CD4-positive, alpha-beta T cell (primary cell): ENCODE data around the gene CMIP. TPM values are rescaled to one million over a fixed set of nuclear protein-coding genes. Genes with fewer than 3 reads are reported as not detected.

Experiments
- ATAC-seq: fragments of 200-7000 bp; cut with Tn5 transposase; one replicate; pipeline ENCODE4 v1.10.0; 2022; ENCODE audit warnings: mild to moderate bottlenecking; ENCODE audit not compliant: poor library complexity
- CTCF ChIA-PET: fragments of 350-600 bp; sonication (Branson Sonifier 250); formaldehyde crosslinking; loops from one replicate; lab custom pipeline; 2021; ENCODE audit warnings: antibody characterized with exemption, inconsistent platforms; lab: Charles Lee
- POLR2A ChIA-PET: fragments of 350-600 bp; sonication (Branson Sonifier 250); formaldehyde crosslinking; loops from one replicate; lab custom pipeline; 2021; ENCODE audit warnings: antibody characterized with exemption, inconsistent platforms; lab: Charles Lee
- DNase-seq, 14 experiments: peaks; one replicate each; pipeline ENCODE4 v3.0.0-alpha.2; 2013 to 2020; ENCODE audit warnings: mixed read lengths in 2 of 14
- H3K27ac ChIP-seq, 2 donors: one replicate each; pipeline versions ENCODE4 v1.5.1 to v1.7.0; 2013; ENCODE audit warnings: low read length in 2 of 2, low read depth in 1 of 2, mild to moderate bottlenecking in 1 of 2
- H3K27me3 ChIP-seq, 2 experiments: 1 replicate in 1 of 2; 2 replicates in 1 of 2; pipeline versions ENCODE4 v1.6.1 to v1.7.0; 2013; ENCODE audit warnings: low read length in 2 of 2, control low read depth in 1 of 2, mild to moderate bottlenecking in 1 of 2, moderate library complexity in 1 of 2; ENCODE audit not compliant: insufficient read depth in 2 of 2, control insufficient read depth in 1 of 2
- H3K36me3 ChIP-seq: one replicate; pipeline ENCODE4 v1.6.1; 2013; ENCODE audit warnings: low read length, control low read depth; ENCODE audit not compliant: insufficient read depth
- H3K4me1 ChIP-seq: one replicate; pipeline ENCODE4 v1.6.1; 2013; ENCODE audit warnings: low read length, control low read depth; ENCODE audit not compliant: insufficient read depth
- H3K4me3 ChIP-seq: one replicate; pipeline ENCODE4 v1.5.1; 2013; ENCODE audit warnings: mild to moderate bottlenecking, low read length, moderate library complexity
- H3K9me3 ChIP-seq, 2 experiments: 1 replicate in 1 of 2; 2 replicates in 1 of 2; pipeline versions ENCODE4 v1.6.1 to v1.7.0; 2013; ENCODE audit warnings: low read length in 2 of 2, mild to moderate bottlenecking in 2 of 2, control low read depth in 1 of 2, moderate library complexity in 1 of 2; ENCODE audit not compliant: control insufficient read depth in 1 of 2, insufficient read depth in 1 of 2
- H3K27ac Mint-ChIP-seq: one replicate; pipeline ENCODE4 v1.8.0; 2020; ENCODE audit warnings: mixed read lengths
- H3K27me3 Mint-ChIP-seq: one replicate; pipeline ENCODE4 v1.8.0; 2021; ENCODE audit warnings: mixed read lengths
- H3K36me3 Mint-ChIP-seq: one replicate; pipeline ENCODE4 v1.8.0; 2021; ENCODE audit warnings: low read depth, mixed read lengths
- H3K4me1 Mint-ChIP-seq: one replicate; pipeline ENCODE4 v1.8.0; 2021; ENCODE audit warnings: low read depth, mixed read lengths
- H3K4me3 Mint-ChIP-seq: one replicate; pipeline ENCODE4 v1.8.0; 2020; ENCODE audit warnings: mild to moderate bottlenecking, mixed read lengths
- H3K9me3 Mint-ChIP-seq: one replicate; pipeline ENCODE4 v1.8.0; 2020; ENCODE audit warnings: mixed read lengths
- CTCF ChIP-seq: fragments of 200-600 bp; IDR thresholded peaks from one replicate; pipeline ENCODE4 v1.8.0; 2022; ENCODE audit warnings: antibody characterized with exemption, mild to moderate bottlenecking
- intact Hi-C, 2 experiments: fragments of 100-400 bp; cut with DNase I in 1 of 2; cut with micrococcal nuclease in 1 of 2; formaldehyde crosslinking; loops; one replicate each; pipeline versions ENCODE4 v1.15.1 to v1.9.0; 2023 to 2025; cut with DNase I, micrococcal nuclease
- total RNA-seq, 174 experiments: library from RNA in 2 of 174; stranded (reverse) in 2 of 174; gene quantifications; one replicate each; pipeline ENCODE4 v1.2.3 and lab custom pipeline; 2021 to 2026

CMIP gene
- total RNA-seq, 2 experiments from 2014 or later = 33.5 to 35.3 TPM

GRCh38 chr16:81620796-81621195, 176.2 kb downstream of the CMIP start:
- Mint-ChIP-seq H3K27me3 (no peaks in the 10 kb centered on the region), H3K27ac (peak overlapping the region; percentile 44), H3K9me3 (no peaks in the 10 kb centered on the region), H3K4me3 (no peak overlapping the region), H3K4me1 (peaks cover 13% of the 10 kb centered on the region), H3K36me3 (peaks cover 24% of the 10 kb centered on the region)
- no peaks in the 10 kb centered on the region for H3K9me3 ChIP-seq
- no peaks in the 10 kb centered on the region for H3K27me3 ChIP-seq
- CTCF ChIA-PET = interaction anchor here (1.3 kb wide), 1 partner anchor 13 kb away, joined by 3 read pairs; no protein-coding TSS in a partner anchor
- ATAC-seq (no peak), DNase-seq (no peak)
- no peak for TF ChIP-seq CTCF
- H3K36me3 ChIP-seq = peaks cover 19% of the 10 kb centered on the region
- intact Hi-C loops = loop anchor here in 1 of 2 experiments (5.0 to 10.0 kb wide), 2 partner anchors 42 to 606 kb away; no protein-coding TSS in a partner anchor
- POLR2A ChIA-PET = interaction anchor here (1.3 to 1.4 kb wide), 2 partner anchors 98 to 151 kb away, joined by 3 to 4 read pairs; no protein-coding TSS in a partner anchor
- peaks cover 30% of the 10 kb centered on the region for H3K4me1 ChIP-seq
- no peak overlapping the region for H3K4me3 ChIP-seq
- no peak overlapping the region for H3K27ac ChIP-seq

GRCh38 chr16:81621496-81621895, 176.9 kb downstream of the CMIP start:
- Mint-ChIP-seq H3K9me3 (no peaks in the 10 kb centered on the region), H3K27ac (peak overlapping the region; percentile 44), H3K4me1 (peaks cover 13% of the 10 kb centered on the region), H3K4me3 (no peak overlapping the region), H3K36me3 (peaks cover 24% of the 10 kb centered on the region), H3K27me3 (no peaks in the 10 kb centered on the region)
- H3K36me3 ChIP-seq = peaks cover 19% of the 10 kb centered on the region
- intact Hi-C loops = loop anchor here in 1 of 2 experiments (5.0 to 10.0 kb wide), 2 partner anchors 41 to 607 kb away; no protein-coding TSS in a partner anchor
- H3K9me3 ChIP-seq = no peaks in the 10 kb centered on the region
- no peaks in the 10 kb centered on the region for H3K27me3 ChIP-seq
- POLR2A ChIA-PET = interaction anchor here (1.3 to 1.4 kb wide), 2 partner anchors 97 to 152 kb away, joined by 3 to 4 read pairs; no protein-coding TSS in a partner anchor
- no peak overlapping the region for H3K27ac ChIP-seq
- TF ChIP-seq CTCF = no peak
- H3K4me3 ChIP-seq = no peak overlapping the region
- CTCF ChIA-PET = interaction anchor here (1.1 to 1.9 kb wide), 3 partner anchors 12 to 217 kb away, joined by 3 to 5 read pairs (median 4); no protein-coding TSS in a partner anchor
- DNase-seq (no peak), ATAC-seq (no peak)
- H3K4me1 ChIP-seq = peaks cover 26% of the 10 kb centered on the region

GRCh38 chr16:81623365-81624102, 178.9 kb downstream of the CMIP start:
- peaks cover 13% of the 10 kb centered on the region for H3K36me3 ChIP-seq
- no peak overlapping the region for H3K4me3 Mint-ChIP-seq
- no peaks in the 10 kb centered on the region for H3K9me3 Mint-ChIP-seq
- peak; percentile 32 to 77 (median 58) for DNase-seq
- H3K4me1 Mint-ChIP-seq = peaks cover 13% of the 10 kb centered on the region
- no peaks in the 10 kb centered on the region for H3K27me3 Mint-ChIP-seq
- H3K27ac ChIP-seq = no peak overlapping the region
- peaks cover 19% of the 10 kb centered on the region for H3K36me3 Mint-ChIP-seq
- H3K27me3 ChIP-seq = no peaks in the 10 kb centered on the region
- H3K9me3 ChIP-seq = no peaks in the 10 kb centered on the region
- CTCF ChIA-PET = interaction anchor here (0.8 to 1.9 kb wide), 12 partner anchors 8 to 219 kb away, joined by 3 to 6 read pairs (median 4); no protein-coding TSS in a partner anchor
- H3K4me3 ChIP-seq = no peak overlapping the region
- H3K4me1 ChIP-seq = peaks cover 12% of the 10 kb centered on the region
- ATAC-seq = peak; percentile 59
- POLR2A ChIA-PET = interaction anchor here (0.8 to 1.0 kb wide), 3 partner anchors 91 to 107 kb away, joined by 3 to 4 read pairs (median 3); no protein-coding TSS in a partner anchor
- peak; percentile 73 for TF ChIP-seq CTCF
- H3K27ac Mint-ChIP-seq = peak overlapping the region; percentile 43
- intact Hi-C loops = loop anchor here (1.0 to 10.0 kb wide), 6 partner anchors 39 to 609 kb away; no protein-coding TSS in a partner anchor
